Sciatic nerve (tissue), 2 donors: Measurements from ENCODE around the gene ZC3H4. TPM values are rescaled to one million over a fixed set of nuclear protein-coding genes. Genes with fewer than 3 reads are reported as not detected.
A peak's percentile ranks its signal among the peaks of the same experiment; 100 is the strongest.
"Not testable (repeated sequence)": the region's sequence is repeated elsewhere in the genome, so short reads cannot be mapped to it uniquely, and the experiment has no call there.

ENCODE experiments used
- ATAC-seq: fragments of 200-7000 bp; cut with Tn5 transposase; one replicate; pipeline ENCODE4 v1.9.1; 2020; ENCODE audit warnings: mild to moderate bottlenecking, moderate library complexity
- DNase-seq: peaks from one replicate; pipeline ENCODE4 v3.0.0-alpha.2; 2020; ENCODE audit warnings: low spot score
- intact Hi-C: fragments of 100-400 bp; cut with DNase I; formaldehyde crosslinking; loops from one replicate; pipeline ENCODE4 v1.14.2; 2022
- total RNA-seq: library from RNA; stranded (reverse); fragmentation: NEBNext Ultra II Directional; extraction: Animal tissue kit (Norgen Biotek cat#: 25700); gene quantifications from one replicate; pipeline ENCODE4 v1.2.1, GENCODE V29; 2021
- donor health status: DM: no; HTN: no; CAD: no.
- donor health status: DM: no; HTN: no; CAD: no.

Gene ZC3H4
- total RNA-seq, 1 donor from 2014 or later = 50.4 TPM

DNA sequence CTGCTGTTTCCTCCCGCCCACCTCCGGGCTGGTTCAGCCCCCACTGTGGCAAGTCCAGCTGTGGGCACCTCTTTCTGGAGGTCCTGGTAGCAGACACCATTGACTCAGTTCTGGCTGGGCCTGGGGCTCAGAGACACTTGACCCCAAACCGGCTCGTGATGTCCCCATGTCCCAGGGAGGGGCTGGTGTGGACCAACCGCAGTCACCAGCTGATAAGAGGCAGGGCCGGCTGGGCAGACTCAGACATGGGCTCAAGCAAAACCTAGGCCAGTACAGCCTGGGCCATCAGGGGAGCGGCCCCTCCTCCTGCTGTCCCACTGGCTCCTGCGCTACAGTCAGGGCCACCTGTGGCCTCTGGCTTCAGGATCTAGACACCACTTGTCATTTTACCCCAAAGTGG, 45.3 kb downstream of the ZC3H4 start:
- ATAC-seq (no peak), DNase-seq (no peak)
- intact Hi-C loops = no loop called here

DNA sequence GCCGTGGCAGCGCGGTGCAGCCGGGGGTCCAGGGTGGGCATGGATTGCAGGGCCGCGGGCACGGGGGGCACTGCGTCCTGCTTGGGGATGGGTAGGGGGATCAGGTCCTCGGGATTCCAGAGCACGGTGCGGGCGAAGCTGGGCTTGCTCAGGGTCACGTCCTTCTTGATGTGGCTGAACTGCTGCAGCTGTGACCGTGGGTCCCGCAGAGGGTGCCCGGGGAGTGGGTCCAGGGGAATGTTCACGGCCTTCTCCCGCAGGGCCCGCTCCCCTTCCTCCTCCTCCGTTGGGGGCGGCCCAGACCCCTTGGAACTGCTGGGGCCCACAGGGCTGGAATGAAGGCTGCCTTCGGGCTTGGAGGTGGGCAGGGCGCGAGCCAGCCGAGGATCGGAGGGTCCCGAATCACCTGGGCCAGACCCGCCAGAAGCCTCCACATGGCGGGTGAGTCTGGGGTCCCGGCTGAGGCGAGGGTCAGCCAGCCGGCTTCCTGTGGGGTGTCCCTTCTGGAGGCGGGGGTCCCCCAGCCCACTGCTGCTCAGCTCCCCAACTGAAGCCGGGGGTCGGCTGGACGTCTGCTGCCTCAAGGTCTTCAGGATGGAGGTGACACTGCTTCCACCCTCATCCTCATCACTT, 46.2 kb downstream of the ZC3H4 start:
- intact Hi-C loops = no loop called here
- DNase-seq (no peak), ATAC-seq (no peak)

DNA sequence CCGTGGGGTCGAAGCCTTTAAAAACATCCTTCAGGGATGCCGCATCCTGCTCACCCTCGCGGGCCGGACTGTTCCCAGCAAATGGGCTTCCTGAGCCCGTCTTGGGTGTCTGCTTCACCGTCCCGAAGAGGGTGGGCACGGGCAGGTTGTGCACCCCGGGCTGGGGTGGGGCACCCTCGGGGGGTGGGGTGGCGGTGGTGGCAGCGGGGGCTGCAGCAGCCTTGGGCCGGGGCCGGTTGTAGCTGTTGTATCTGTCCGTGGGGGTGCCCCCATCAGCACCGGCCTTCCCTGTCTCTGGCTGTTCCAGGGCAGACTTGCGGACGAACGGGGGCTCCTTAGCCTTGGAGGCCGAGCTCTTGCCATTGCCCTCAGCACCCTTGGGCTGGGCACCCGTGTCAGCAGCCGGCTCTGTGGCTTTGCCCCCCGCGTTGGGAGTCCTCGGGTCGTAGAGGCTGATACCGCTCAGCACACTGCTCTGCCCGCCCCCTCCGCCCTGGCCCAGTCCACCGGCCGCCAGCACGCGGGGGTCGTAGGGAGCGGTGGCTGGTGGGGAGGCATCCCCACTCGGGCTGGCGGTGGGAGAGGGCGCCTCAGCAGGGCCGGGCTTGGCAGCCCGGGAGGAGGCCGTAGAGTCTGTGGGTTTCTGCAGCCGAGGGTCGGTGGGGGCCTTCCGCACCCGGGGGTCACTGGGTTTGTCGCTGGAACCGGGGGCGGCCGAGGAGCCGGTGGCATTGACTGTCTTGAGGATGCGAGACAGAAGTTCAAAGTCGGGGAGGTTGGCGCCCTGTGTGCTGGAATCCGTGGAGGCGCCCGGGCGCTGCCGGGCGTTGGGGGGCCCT, 47.0 kb downstream of the ZC3H4 start:
- no peak for ATAC-seq
- intact Hi-C loops = no loop called here

DNA sequence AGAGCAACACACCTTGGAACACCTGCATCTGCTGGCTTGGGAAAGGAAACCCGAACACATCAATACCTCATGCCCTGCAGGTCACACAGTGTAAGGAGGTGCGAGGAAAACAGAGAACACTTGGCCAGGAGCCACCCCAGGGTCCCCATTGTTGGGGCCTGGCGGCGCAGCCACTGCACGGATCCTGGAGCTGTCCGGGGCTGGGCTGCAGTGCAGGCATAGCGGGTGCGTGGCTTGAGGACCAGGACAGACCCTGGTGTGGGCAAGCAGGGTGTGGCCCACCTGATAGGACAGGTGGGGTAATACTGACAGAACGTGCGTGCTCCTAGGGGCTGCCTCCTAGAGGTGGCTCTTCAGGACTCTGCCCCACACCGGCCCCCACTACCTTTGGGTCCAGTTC, 48.3 kb downstream of the ZC3H4 start:
- no peak for ATAC-seq
- intact Hi-C loops = no loop called here

More for the DNA sequence above, 47.0 kb downstream of the ZC3H4 start:
- DNase-seq = no peak

DNA sequence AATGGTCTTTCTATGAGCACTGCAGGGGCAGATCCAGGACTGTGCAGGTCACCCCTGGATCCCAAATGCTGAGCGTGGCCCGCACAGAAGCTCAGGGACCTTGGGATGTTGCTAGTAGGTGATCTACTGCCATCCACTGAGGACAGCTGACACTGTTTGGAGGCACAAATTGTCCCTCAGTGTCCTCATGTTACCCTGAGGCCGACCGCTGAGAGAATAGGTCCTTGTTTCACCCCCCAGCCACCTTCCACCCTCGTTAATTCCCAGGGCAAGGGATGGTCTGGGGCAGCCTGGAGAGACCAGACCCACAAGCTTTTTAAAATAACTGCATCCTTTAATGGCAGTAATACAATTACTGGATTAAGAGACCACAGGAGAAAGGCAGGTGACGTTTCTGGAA, 49.7 kb downstream of the ZC3H4 start:
- intact Hi-C loops = no loop called here
- no peak for ATAC-seq
- DNase-seq = no peak

More for the DNA sequence above, 48.3 kb downstream of the ZC3H4 start:
- DNase-seq = no peak

DNA sequence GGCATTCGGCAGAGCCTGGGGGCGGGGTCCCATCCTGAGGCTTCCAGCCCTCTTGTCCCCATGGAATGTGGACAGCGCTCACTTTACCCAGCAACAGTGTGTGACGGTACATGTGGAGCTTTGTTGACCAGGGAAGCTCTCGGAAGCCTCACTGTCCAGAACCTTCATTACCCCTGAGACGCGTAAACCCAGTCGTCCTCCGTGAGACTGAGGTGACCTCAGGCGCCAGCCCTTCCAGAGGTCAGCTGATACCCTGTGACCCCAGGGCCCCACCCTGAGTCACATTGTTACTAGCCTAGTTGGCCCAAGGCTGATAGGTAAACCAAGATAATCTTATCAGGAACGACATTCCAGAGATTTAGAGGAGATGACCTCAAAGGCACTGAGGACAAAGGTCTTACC, 55.0 kb downstream of the ZC3H4 start:
- DNase-seq (no peak), ATAC-seq (no peak)
- intact Hi-C loops = no loop called here

DNA sequence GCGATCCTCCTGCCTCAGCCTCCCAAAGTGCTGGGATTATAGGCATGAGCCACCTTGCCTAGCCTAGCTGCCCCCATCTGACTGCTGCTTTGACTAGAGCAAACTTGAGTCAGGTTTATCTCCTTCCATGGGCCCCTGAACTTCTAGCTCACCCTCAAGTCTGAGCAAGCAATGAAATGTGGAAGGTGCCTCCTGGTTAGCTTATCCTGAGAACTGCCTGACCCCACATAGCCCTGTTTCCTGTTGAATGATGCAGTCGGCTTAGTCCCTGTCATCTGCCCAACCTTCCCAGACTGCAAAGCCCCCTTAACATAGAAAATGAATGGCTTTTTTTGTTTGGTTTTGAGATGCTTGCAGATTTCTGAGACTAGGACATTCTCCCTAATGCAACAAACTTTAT, 56.2 kb downstream of the ZC3H4 start:
- ATAC-seq (no peak), DNase-seq (no peak)
- intact Hi-C loops = no loop called here

DNA sequence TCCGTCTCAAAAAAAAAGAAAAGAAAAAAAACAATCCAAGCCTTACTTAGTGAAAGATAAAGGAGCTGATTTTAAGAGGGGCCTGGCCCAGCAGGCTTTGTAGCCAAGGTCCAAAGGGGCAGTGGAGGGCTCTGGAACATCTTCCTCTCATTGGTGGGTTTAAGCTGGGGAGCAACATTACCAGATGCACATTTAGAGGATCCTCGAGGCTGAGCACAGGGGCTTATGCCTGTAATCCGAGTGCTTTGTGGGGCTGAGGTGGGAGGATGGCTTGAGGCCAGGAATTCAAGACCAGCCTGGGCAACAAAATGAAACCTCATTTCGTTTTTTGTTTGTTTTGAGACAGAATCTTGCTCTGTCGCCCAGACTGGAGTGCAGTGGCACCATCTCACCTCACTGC, 57.2 kb downstream of the ZC3H4 start:
- intact Hi-C loops = no loop called here
- ATAC-seq = no peak
- DNase-seq = no peak

DNA sequence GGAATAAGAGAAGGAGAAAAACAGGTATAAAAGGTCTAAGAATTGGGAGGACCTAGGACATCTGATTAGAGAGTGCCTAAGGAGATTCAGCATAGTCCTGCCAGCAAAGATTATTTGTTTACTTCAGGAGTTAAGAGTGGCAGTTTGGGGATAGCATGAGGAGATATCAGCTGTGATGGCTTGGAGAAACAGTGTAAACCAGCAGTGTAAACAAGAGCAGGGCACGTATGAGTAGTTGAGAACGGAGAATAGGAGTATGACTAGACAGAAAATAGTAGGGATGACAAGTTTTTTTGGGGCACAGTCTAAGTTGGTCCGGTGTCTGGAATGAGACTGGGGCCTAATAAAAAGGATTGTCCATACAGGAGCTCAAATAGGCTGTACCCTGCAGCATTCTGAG, 63.0 kb downstream of the ZC3H4 start:
- ATAC-seq, intact Hi-C loops: not testable (repeated sequence)

DNA sequence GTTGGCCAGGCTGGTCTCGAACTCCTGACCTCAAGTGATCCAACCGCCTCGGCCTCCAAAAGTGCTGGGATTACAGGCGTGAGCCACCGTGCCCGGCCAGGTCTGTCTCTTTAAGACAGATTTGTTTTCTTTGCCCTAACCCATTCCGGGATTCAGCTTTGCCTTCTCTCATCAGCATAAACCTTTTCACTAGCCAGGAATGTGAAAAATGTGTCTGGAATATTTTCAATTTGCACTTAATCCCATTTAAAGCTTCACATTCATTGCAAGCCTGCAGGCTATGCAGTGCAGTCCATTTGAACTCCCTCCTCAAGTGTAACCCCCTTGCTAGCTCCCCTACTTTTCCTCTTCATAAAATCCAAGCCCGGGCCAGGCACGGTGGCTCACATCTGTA, 64.3 kb downstream of the ZC3H4 start:
- ATAC-seq (no peak), DNase-seq (no peak)
- intact Hi-C loops = no loop called here

More for the DNA sequence above, 63.0 kb downstream of the ZC3H4 start:
- DNase-seq = not testable (repeated sequence)

DNA sequence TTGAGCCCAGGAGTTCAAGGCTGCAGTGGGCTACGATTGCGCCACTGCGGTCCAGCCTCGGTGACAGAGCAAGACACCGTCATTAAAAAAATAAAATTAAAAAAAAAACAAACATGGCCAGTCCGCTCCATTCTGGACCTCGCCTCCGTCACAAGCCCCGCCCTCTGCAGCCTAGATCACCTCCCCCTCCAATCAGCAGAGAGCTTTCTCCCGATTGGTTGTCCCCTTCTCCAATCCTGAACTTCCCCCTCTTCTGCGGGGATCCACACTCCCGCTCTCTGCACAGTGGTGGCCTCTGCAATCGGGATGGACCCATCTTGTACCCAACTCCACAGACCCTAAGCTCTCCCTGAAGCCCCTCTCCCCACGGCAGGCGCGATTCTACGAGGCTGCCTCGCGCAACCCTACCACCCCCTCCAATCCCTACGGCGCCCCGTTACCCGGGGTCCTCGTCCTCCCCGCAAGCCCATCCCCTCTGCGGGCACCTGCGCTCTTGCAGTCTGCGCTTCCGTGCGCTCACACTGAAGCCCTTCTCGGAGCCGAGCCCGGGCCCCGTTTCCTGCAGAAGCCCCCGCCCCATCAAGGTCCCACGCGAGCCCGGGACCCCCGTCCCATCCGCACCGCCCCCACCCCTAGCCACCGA, 65.7 kb downstream of the ZC3H4 start:
- intact Hi-C loops = no loop called here
- peak; percentile 91 for DNase-seq
- ATAC-seq = peak; percentile 94

DNA sequence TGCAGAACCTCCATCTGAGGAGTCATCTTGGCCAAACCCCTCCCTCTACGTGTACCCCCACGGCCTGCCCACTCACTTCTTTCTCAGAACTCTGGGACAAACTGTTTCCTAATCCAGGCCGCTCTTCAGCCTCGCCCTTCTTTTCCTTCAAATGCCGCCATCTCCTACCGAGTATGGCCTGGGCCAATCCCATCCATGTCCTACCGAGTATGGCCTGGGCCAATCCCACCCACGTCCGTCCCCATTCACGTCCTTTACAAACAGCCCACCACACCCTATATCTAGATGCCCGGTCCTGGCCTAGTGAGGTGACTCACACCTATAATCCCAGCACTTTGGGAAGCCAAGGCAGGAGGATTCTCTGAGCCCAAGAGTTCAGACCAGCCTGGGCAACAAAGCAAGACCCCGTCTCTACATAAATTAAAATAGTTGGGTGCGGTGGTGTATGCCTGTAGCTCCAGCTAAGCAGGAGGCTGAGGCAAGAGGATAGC, 66.3 kb downstream of the ZC3H4 start:
- intact Hi-C loops = no loop called here
- no peak for DNase-seq
- ATAC-seq = no peak

DNA sequence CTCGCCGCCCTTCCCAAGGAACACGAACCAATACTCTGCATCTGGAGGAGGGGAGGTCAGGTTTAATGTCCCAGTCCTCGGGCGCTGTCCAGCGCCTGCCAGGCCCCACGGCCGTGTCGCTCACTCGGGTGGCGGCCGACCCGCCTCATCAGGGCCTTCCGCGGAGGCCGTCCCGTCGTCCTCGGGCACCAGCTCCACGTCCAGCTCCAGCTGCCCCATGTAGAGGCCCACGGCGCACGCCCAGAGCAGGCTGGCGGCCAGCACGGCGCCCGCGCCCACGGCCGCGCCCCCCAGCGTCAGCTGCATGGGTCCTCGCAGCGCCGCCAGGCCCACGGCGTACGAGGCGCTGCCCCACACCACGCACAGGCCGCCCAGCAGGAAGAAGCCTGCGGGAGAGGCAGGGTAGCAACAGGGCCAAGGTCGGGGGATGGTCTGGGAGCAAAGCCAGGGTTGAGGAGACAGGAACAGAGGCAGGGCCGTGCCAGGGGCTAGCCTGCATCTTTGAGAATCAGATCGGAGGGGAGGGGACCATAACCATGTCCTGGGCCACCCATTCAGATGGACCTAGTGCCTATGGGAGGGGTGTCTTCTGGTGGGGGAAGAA, 67.6 kb downstream of the ZC3H4 start:
- no peak for ATAC-seq
- DNase-seq = no peak
- intact Hi-C loops = no loop called here

DNA sequence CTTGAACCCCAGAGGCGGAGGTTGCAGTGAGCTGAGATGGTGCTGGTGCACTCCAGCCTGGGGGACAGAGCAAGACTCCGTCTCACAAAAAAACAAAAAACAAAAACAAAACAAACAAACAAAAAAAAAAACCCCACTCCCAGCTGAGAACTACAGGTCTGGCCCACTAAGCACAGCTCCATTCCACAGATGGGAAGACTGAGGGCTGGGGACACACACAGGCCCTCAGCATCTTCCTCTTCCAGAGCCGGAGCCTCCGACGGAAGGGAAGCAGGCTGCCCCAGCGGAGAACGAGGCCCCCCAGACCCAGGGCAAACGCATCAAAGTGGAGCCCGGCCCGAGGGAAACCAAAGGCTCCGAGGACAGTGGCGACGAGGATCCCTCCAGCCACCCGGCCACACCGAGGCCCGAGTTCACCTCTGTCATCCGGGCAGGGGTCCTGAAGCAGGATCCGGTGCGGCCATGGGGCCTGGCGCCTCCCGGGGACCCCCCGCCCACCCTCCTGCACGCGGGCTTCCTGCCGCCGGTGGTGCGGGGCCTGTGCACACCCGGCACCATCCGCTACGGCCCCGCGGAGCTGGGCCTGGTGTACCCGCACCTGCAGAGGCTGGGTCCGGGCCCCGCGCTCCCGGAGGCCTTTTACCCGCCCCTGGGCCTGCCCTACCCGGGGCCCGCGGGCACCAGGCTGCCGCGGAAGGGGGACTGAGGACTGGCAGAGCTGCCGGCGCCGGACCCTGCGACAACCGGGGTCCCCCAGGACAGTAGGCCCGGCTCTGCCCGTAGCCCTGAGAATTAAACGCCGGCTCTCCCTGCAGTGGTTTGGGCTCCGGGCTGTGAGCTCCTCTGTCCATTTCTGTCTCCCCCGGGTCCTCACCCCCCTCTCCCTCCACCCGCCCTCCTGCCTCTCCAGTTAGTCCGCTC, 68.4 kb downstream of the ZC3H4 start:
- DNase-seq (no peak), ATAC-seq (no peak)
- intact Hi-C loops = no loop called here

DNA sequence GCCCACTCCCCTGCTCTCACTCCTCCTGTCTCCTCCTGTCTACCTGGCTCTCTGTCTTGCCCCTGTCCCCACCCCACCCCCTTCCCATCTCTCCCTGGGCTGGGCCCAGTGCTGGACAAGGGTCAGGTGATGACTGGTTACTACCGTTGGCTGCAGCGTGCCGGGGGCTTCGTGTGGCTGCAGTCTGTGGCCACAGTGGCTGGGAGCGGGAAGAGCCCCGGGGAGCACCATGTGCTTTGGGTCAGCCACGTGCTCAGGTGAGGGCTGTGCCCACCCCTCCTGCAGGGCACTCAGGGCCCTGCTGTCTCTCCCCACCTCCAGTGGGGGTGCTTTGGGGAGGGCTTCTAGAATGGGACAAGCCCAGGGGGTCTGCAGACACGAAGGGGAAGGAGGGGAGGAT, 72.7 kb downstream of the ZC3H4 start:
- DNase-seq = no peak
- no peak for ATAC-seq
- intact Hi-C loops = no loop called here

DNA sequence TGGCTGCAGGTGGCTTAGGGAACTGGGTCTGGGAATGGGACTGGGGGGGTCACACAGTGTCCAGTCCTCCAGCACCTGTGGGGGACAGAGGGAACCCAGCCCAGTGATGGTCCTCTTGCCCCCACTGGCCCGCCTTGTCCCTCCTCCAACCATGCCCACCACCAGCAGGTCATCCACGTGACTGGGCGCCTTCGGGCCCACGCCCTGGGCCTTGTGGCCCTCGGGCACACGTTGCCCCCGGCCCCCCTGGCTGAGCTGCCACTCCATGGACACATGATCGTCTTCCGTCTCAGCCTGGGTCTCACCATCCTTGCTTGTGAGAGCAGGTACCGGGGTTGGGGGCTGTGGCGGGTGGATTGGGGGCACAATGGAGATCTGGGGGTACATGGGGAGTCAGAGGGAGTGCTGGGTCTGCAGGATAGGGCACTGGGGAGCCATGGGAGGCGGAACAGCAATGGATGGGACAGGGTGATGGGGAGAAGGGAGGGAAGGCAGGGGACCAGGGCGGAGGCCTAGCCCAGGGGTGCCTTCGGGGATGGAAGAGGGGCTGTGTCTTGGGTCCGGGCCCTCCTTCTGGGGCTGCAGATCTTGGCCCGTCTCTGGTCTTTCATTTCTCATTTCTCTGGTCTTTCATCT, 74.2 kb downstream of the ZC3H4 start:
- ATAC-seq (no peak), DNase-seq (no peak)
- intact Hi-C loops = loop anchor here (10.0 kb wide), 1 partner anchor 85 kb away; no protein-coding TSS in a partner anchor

DNA sequence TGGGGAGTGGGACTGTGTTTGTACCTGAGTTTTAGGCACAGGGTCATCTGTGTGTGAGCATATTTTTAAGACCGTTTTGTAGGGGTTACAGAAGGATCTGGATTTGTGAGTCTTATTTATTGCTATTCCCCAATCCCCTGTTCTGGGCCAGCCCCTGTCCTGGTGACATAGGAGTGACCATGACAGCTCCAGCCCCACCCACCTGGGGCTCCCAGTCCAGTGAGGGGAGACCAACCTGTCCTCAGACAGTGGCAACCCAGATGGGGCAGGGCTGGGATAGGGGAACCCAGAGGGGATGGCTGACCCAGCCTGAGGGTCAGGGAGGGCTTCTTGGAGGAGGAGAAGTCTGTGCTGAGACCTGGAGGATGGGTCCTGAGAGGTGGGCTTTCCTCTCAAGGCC, 75.8 kb downstream of the ZC3H4 start:
- DNase-seq (no peak), ATAC-seq (no peak)
- intact Hi-C loops = loop anchor here (10.0 kb wide), 1 partner anchor 87 kb away; no protein-coding TSS in a partner anchor

DNA sequence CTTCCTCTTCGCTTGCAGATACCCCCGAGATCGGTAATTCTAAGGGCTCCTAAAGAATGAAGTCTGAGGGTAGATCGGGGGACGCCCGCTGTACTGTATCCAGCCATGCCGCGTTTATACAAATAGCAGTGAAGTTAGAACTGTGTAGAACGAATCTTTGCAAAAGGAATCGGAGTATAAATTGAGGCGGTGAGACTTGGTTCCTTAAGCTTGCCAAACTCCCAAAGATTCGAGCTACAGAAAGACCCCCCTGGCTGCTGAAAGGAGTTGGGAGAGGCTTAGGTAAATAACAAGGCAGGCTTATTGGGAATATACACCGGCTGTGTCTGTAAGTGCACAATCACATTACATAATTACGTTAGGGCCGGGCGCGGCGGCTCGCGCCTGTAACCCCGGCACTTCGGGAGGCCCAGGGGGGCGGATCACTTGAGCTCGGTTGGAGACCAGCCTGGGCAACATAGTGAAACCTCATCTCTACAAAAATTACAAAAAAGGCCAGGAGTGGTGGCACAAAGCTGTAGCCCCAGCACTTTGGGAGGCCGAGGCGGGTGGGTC, 77.4 kb downstream of the ZC3H4 start:
- ATAC-seq (peak; percentile 69), DNase-seq (no peak)
- intact Hi-C loops = loop anchor here (10.0 kb wide), 1 partner anchor 89 kb away; no protein-coding TSS in a partner anchor
